Right lobe of liver (tissue), 6 donors: ENCODE measurements around the gene RPL27. TPM values are rescaled to one million over a fixed set of nuclear protein-coding genes. Genes with fewer than 3 reads are reported as not detected.

Source experiments
- ATAC-seq, 4 donors: fragments of 200-7000 bp; cut with Tn5 transposase; one replicate each; pipeline ENCODE4 v1.9.1; 2020; ENCODE audit warnings: mild to moderate bottlenecking in 4 of 4, moderate library complexity in 4 of 4
- DNase-seq, 3 donors: peaks; one replicate each; pipeline ENCODE4 v3.0.0-alpha.2; 2020
- H3K27ac ChIP-seq, 3 donors: fragments of 200-600 bp; one replicate each; pipeline ENCODE4 v1.8.0; 2022
- H3K27me3 ChIP-seq, 2 donors: fragments of 200-600 bp; one replicate each; pipeline ENCODE4 v1.8.0; 2022
- H3K36me3 ChIP-seq, 4 donors: fragments of 200-600 bp; sonication (generic) in 1 of 4; one replicate each; pipeline versions ENCODE4 v1.5.1 to v1.8.0; 2017 to 2022; ENCODE audit warnings: control low read depth in 1 of 4
- H3K4me1 ChIP-seq, 4 donors: fragments of 200-600 bp; sonication (generic) in 1 of 4; one replicate each; pipeline versions ENCODE4 v1.5.1 to v1.8.0; 2017 to 2022; ENCODE audit warnings: control low read depth in 1 of 4
- H3K4me3 ChIP-seq, 3 donors: fragments of 200-600 bp; one replicate each; pipeline ENCODE4 v1.8.0; 2022
- H3K9me3 ChIP-seq, 4 donors: fragments of 200-600 bp; sonication (generic) in 1 of 4; one replicate each; pipeline versions ENCODE4 v1.5.1 to v1.8.0; 2017 to 2022; ENCODE audit warnings: control low read depth in 1 of 4
- POLR2A ChIP-seq: fragments of 450-650 bp; IDR thresholded peaks from one replicate; pipeline ENCODE4 v1.6.1; 2017; ENCODE audit warnings: antibody characterized with exemption, mild to moderate bottlenecking
- WGBS: methylation state at CpG from one replicate; pipeline ENCODE4 v1.1.6; 2018; ENCODE audit warnings: low coverage, low lambda C conversion rate; ENCODE audit not compliant: insufficient coverage; ENCODE audit errors: missing lambda C conversion rate; 5-methylcytosine and 5-hydroxymethylcytosine counted together
- intact Hi-C, 2 donors: fragments of 100-400 bp; cut with DNase I; formaldehyde crosslinking; loops; one replicate each; pipeline versions ENCODE4 v1.11.2 to v1.14.1; 2022
- total RNA-seq, 6 experiments: library from RNA; depleted of rRNA in 2 of 6; stranded (reverse); fragments of >200 nt in 2 of 6; fragmentation: NEBNext Ultra II Directional in 3 of 6; extraction: Animal tissue kit (Norgen Biotek cat#: 25700) in 3 of 6; gene quantifications; one replicate each; pipeline versions ENCODE4 v1.1.0 to v1.2.4, GENCODE V29; 2016 to 2023
- TF ChIP-seq, protein P1 (sequence below), 4 donors: fragments of 200-600 bp in 3 of 4; fragments of 450-650 bp in 1 of 4; IDR thresholded peaks; one replicate each; pipeline versions ENCODE4 v1.5.1 to v1.8.0; 2016 to 2022; ENCODE audit warnings: antibody characterized with exemption in 4 of 4, mild to moderate bottlenecking in 2 of 4
- donor health status: DM: no; HTN: yes; CAD: no.
- donor health status: DM: no; HTN: no; CAD: no.
- donor health status: DM: no; HTN: no; CAD: no.
- donor health status: DM: no; HTN: yes; CAD: no.
- donor health status: DM: no; HTN: yes; CAD: no.

Gene RPL27
- total RNA-seq, 6 experiments from 2014 or later: 229 to 528 (median 316) TPM

- ATAC-seq: peak; percentile 1 to 34 (median 2)
- Histone ChIP-seq H3K4me1 (peaks cover 0 to 4% (median 0%) of the 10 kb centered on the region in 4 donors), H3K9me3 (no peaks in the 10 kb centered on the region), H3K27me3 (no peaks in the 10 kb centered on the region), H3K36me3 (no peaks in the 10 kb centered on the region), H3K27ac (peak overlapping the region; percentile 58 to 69 (median 68)), H3K4me3 (peak overlapping the region; percentile 91 to 100 (median 92))
- DNase-seq: peak in 2 of 3 donors; percentile 63 to 68
- 56% methylated on average over 11 of the region's 40 CpGs for whole genome bisulfite sequencing
- no peak for TF ChIP-seq POLR2A
- TF ChIP-seq, protein P1, sequence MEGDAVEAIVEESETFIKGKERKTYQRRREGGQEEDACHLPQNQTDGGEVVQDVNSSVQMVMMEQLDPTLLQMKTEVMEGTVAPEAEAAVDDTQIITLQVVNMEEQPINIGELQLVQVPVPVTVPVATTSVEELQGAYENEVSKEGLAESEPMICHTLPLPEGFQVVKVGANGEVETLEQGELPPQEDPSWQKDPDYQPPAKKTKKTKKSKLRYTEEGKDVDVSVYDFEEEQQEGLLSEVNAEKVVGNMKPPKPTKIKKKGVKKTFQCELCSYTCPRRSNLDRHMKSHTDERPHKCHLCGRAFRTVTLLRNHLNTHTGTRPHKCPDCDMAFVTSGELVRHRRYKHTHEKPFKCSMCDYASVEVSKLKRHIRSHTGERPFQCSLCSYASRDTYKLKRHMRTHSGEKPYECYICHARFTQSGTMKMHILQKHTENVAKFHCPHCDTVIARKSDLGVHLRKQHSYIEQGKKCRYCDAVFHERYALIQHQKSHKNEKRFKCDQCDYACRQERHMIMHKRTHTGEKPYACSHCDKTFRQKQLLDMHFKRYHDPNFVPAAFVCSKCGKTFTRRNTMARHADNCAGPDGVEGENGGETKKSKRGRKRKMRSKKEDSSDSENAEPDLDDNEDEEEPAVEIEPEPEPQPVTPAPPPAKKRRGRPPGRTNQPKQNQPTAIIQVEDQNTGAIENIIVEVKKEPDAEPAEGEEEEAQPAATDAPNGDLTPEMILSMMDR (IDR thresholded peaks at IDR 0.05): no peak
- intact Hi-C loops: loop anchor here in 1 of 2 donors (10.0 kb wide), 1 partner anchor 124 kb away; no protein-coding TSS in a partner anchor
These were observed 22.8 kb downstream of the RPL27 start for GRCh38 chr17:43020789-43021740.

DNA sequence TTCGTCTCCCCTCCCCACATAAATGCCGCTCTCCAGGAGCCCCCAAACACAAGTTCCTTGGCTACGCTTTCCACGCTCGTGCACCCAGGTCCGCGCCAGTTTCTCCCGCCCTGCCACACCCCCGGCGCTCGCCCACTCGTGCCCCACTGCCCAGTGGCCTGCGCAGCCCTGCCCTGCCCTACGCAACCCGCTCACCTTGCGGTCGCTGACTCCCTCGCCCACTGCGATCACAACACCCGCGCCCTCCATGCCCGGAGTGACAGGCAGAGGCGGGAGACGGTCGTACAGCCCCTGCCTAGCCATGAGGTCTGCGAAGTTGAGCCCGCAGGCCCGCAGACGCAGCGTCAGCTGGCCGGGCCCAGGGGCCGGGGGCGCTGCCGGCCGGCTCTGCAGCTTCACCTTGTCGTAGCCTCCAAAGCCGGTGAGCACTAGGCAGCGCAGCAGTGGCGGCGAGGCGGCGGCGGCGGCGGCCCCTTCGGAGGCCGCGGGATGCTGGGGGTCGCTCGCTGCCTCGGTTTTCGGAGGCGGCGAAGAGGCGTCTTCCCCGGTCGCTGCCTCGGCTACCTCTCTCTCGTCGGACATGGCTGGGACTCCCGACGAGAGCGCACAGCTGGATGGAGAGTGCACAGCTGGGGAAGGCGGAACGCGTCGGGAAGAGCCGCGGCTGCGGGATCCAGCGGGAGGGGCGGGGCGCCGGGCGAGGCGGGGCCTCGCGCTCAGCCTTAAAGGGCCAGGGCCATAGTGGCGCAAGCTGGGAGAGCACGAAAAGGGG lies 23.7 kb downstream of the RPL27 start, which contains the start of gene VAT1:
Gene VAT1 (minus strand): TSS at position 645 of the 772 bp plus-strand sequence. CDS start 63 bp downstream, at position 582.
- Histone ChIP-seq H3K27me3 (no peaks in the 10 kb centered on the region), H3K4me3 (peak within 1 kb of the TSS; percentile 91 to 100 (median 92)), H3K4me1 (peaks cover 0 to 4% (median 0%) of the 10 kb centered on the region in 4 donors), H3K27ac (peak within 1 kb of the TSS; percentile 58 to 69 (median 68)), H3K9me3 (no peaks in the 10 kb centered on the region), H3K36me3 (no peaks in the 10 kb centered on the region)
- peak; percentile 69 to 80 (median 76) for ATAC-seq
- WGBS: 0% methylated on average over 4 of the region's 80 CpGs
- DNase-seq: peak; percentile 85 to 86 (median 86)
- intact Hi-C loops: loop anchor here in 1 of 2 donors (10.0 kb wide), 1 partner anchor 123 kb away; no protein-coding TSS in a partner anchor
- TF ChIP-seq POLR2A: peak; percentile 46
- TF ChIP-seq, protein P1 (IDR thresholded peaks at IDR 0.05): no peak

GRCh38 chr17:43024407-43025289 lies 26.4 kb downstream of the RPL27 start, which contains the start of gene RND2:
RND2 (plus strand) TSS chr17:43025231; CDS start chr17:43025348, 117 bp downstream.
- TF ChIP-seq POLR2A: peak; percentile 19
- TF ChIP-seq, protein P1 (IDR thresholded peaks at IDR 0.05): peak; percentile 75 to 88 (median 78)
- intact Hi-C loops: loop anchor here in 1 of 2 donors (10.0 kb wide), 1 partner anchor 120 kb away; no protein-coding TSS in a partner anchor
- peak; percentile 81 to 86 (median 82) for ATAC-seq
- Histone ChIP-seq H3K27me3 (no peaks in the 10 kb centered on the region), H3K4me1 (peaks cover 0 to 12% (median under 1%) of the 10 kb centered on the region in 4 donors), H3K36me3 (no peaks in the 10 kb centered on the region), H3K4me3 (peak within 1 kb of the TSS; percentile 34 to 59 (median 34)), H3K9me3 (no peaks in the 10 kb centered on the region), H3K27ac (peak within 1 kb of the TSS in 2 of 3 donors; percentile 41 to 49)
- WGBS: 1% methylated on average over 10 of the region's 61 CpGs
- DNase-seq: peak; percentile 84 to 91 (median 89)
